ENCODE measurements around the gene MEN1. TPM values are rescaled to one million over a fixed set of nuclear protein-coding genes. Genes with fewer than 3 reads are reported as not detected.
A peak's percentile ranks its signal among the peaks of the same experiment; 100 is the strongest.

MEN1 gene
- total and polyA plus RNA-seq, 9 of the 15 experiments (the other 6 are each of a cell fraction or from before 2014, with no cell fraction given): 3.4 to 57.2 (median 19.3) TPM

DNA sequence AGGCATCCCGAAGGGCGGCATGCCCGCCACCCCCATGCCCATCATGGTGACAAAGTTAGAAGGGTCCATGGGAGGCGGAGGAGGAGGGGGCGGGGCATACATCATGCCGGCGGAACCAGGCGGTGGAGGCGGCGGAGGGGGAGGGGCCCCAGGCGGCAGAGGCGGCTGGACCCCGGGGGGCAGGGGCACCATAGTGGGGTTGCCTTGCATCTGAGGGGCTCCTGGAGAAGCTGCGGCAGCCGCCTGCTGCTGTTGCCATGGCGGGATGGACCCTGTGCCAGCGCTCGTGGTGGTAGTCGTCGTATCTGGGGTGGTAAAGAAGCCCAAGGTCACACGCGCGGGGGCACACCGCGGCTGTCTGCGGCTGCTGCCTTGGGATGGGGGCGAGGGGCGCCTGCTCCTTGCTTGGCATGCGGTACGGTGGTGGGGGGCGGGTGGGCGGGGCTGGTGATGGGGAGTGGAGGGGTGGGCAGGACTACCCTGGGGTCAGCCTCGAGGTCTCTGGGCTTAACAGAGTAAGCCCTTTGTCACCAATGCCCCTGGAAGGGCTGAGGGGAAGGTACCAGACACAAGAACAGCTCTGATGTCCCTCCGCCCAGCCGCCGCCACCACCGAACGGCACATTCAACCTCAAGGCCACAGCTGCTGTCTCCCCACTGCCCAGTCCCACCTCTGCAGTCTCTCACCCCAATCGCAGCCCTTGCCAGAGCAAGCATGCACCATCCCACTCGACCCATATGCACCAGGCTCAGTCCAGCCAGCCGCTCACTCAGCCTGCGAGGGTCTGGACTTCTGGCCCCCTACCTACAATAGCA lies 44.3 kb downstream of the MEN1 start:
- no peak overlapping the region for H2AFZ ChIP-seq (ENCODE audit: low read depth, low read length)
- 99% methylated on average over 14 of the region's 42 CpGs for WGBS (ENCODE audit: insufficient coverage, low coverage, missing lambda C conversion rate)
- peaks cover 10% of the 10 kb centered on the region for H3K9me1 ChIP-seq (ENCODE audit: control insufficient read depth, insufficient read depth, low read length)
- H3K4me2 ChIP-seq (ENCODE audit: insufficient read depth, low read length): no peak overlapping the region
- H3K4me1 ChIP-seq (replicated peaks in 1 of 2; ENCODE audit: control insufficient read depth in 2 of 2, insufficient read depth in 2 of 2, low read length in 2 of 2): peaks cover 13 to 40% of the 10 kb centered on the region in 2 experiments
- FAIRE-seq: no peak
- H3K79me2 ChIP-seq (ENCODE audit: control insufficient read depth, insufficient read depth, low read length): peaks cover 38% of the 10 kb centered on the region
- no TSS peak for BruUV-seq (replicated peaks)
- ChIA-PET POLR2A (interaction anchor here (1.0 to 7.9 kb wide), 3 partner anchors 8 to 18 kb away, joined by 4 to 168 read pairs (median 4); partner anchors contain the start of gene SF1), CTCF (ENCODE audit: low intra/inter-chr PET ratio) (no interaction called here)
- no peaks in the 10 kb centered on the region for H3K27me3 ChIP-seq (ENCODE audit: control insufficient read depth in 2 of 2, insufficient read depth in 2 of 2, low read length in 2 of 2)
- H3K4me3 ChIP-seq: no peak overlapping the region
- H4K20me1 ChIP-seq (replicated peaks; ENCODE audit: control insufficient read depth, insufficient read depth, low read length): peaks cover 56% of the 10 kb centered on the region
- peaks cover 91% of the 10 kb centered on the region for H3K36me3 ChIP-seq (ENCODE audit: control insufficient read depth, insufficient read depth, low read length)
- no peak for ATAC-seq
- H3K27ac ChIP-seq (ENCODE audit: extremely low read depth, low read depth, low read length): no peak overlapping the region
- H3K9ac ChIP-seq (ENCODE audit: insufficient read depth in 1 of 2, low read depth in 2 of 2, low read length in 2 of 2): no peak overlapping the region
- intact Hi-C loops (cut with micrococcal nuclease): no loop called here
- no peaks in the 10 kb centered on the region for H3K9me3 ChIP-seq (replicated peaks; ENCODE audit: control insufficient read depth, insufficient read depth, low read depth, low read length)
- in situ Hi-C loops (cut with MboI): no loop called here
- no peak for DNase-seq (ENCODE audit: extremely low read depth in 1 of 4, low spot score in 3 of 4)
- TF ChIP-seq ELF2 (CRISPR knock-in tag; IDR thresholded peaks at IDR 0.05) (no peak), CREB1 (IDR thresholded peaks at IDR 0.05) (no peak), CREB1 (CRISPR knock-in tag; IDR thresholded peaks at IDR 0.05) (no peak), SAP30 (IDR thresholded peaks at IDR 0.05; ENCODE audit: borderline replicate concordance, insufficient read depth, low read depth, low read length, poor library complexity, severe bottlenecking) (no peak), SUPT5H (IDR thresholded peaks at IDR 0.05) (peak; percentile 26), EP300 (IDR thresholded peaks at IDR 0.05; ENCODE audit: low read length) (no peak), CEBPG (CRISPR knock-in tag; IDR thresholded peaks at IDR 0.05) (no peak), CEBPG (tag; conservative IDR thresholded peaks at IDR 0.05 in 1 of 2, IDR thresholded peaks at IDR 0.05 in 1 of 2) (no peak), SIN3B (IDR thresholded peaks at IDR 0.05; ENCODE audit: low read depth) (no peak), NRF1 (conservative IDR thresholded peaks at IDR 0.05 in 1 of 2, IDR thresholded peaks at IDR 0.05 in 1 of 2) (no peak), ARNT (IDR thresholded peaks at IDR 0.05) (no peak)
- TF ChIP-seq, protein P1, sequence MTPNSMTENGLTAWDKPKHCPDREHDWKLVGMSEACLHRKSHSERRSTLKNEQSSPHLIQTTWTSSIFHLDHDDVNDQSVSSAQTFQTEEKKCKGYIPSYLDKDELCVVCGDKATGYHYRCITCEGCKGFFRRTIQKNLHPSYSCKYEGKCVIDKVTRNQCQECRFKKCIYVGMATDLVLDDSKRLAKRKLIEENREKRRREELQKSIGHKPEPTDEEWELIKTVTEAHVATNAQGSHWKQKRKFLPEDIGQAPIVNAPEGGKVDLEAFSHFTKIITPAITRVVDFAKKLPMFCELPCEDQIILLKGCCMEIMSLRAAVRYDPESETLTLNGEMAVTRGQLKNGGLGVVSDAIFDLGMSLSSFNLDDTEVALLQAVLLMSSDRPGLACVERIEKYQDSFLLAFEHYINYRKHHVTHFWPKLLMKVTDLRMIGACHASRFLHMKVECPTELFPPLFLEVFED (CRISPR knock-in tag; conservative IDR thresholded peaks at IDR 0.05): 0 out of 2 replicates have a peak, but pooled peaks have one; percentile 37
